Effector CD4-positive, alpha-beta T cell (primary cell): ENCODE results near the gene PCDH9.

Source experiments
- DNase-seq: peaks from one replicate; pipeline ENCODE4 v3.0.0-alpha.2; 2020

PCDH9 gene

GRCh38 chr13:67077132-67077531 lies 153.0 kb downstream of the PCDH9 start:
- no peak for DNase-seq

DNA sequence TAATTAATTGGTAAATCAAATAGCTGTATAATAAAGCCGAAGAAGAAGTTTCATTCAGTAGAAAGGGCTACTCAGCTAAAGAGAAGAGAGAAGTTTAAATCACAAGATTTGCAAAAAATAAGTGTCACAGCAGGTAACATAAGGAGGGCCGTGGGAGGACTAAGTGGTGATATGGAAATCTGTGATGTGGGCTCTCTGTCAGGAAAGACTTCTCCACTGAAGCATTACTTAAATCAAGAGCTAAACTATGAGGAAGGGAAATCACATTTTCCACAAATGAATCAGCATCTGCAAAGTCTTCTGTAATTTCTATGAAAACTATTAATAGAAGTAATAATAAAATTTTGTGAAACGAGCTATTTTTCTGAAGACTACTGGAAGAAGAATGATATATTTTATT lies 153.8 kb downstream of the PCDH9 start:
- no peak for DNase-seq

GRCh38 chr13:67075239-67075638 lies 154.9 kb downstream of the PCDH9 start:
- no peak for DNase-seq

DNA sequence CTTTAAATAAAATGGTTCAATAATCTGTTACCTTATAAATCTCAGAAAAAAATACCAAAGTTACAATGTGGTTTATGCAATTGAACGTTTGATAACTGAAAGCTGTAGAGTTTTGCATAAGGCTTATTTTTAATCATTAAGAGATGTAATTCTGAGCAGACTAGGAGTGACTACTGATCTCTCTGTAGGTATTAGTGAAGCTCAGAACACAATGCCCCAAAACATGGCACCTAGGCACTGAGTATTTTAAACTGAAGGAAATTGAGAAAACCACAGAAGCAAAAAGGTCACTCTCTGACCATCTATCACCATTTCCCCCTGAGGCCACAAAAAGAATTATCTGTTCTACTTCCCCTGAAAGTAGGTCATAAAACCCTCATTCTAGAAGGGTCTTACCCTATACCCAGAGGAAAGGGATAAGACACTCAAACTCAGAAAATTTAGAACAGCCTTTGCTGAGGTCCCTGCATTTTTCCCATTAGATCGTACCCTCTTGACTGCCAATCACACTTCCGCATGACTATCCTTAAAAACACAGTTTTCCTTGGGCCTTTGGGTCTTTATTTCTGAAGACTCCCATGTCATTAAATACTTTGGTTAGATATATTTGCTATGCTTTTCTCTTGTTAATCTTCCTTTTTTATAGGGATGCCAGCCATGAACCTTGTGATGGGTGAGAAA lies 158.1 kb downstream of the PCDH9 start:
- no peak for DNase-seq

DNA sequence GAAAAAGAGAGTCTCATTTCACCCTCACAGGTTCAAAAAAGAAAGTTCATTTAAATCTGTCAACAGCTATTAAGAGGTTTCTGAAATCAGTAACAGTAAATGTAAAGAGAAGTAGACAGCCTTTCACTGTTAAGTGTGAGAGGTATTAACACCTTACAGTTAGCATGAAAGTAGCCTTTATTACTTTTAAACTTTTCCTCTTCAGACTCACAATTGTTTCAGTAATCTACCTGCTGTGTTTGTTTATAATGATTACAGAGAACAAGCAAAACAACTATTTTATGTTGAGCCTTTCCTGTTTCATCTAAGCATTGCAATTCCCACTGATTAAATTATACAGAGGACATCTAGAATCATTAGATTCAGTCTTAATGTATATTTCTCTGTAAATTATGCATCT lies 159.8 kb downstream of the PCDH9 start:
- no peak for DNase-seq

GRCh38 chr13:67069117-67069767 lies 160.9 kb downstream of the PCDH9 start:
- no peak for DNase-seq

GRCh38 chr13:67064920-67065319 lies 165.2 kb downstream of the PCDH9 start:
- no peak for DNase-seq

DNA sequence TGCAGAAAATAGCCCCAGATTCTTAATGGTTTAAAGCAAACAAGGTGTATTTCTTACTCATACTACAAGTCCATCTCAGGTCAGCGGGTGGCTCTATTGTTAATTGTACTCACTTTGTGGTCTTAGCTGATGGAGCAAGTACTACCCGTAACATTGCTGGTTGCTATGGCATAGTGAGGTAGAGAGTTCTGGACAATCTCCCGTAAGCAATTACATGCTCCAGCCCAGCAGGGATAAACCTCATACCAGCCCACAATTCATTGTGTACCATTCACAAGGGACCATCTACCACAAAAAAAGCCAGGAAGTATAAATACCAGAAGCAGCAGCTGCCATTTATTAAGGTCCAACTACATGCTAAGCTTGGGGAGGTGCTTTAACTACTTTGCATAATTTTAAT lies 167.1 kb downstream of the PCDH9 start:
- DNase-seq: no peak

DNA sequence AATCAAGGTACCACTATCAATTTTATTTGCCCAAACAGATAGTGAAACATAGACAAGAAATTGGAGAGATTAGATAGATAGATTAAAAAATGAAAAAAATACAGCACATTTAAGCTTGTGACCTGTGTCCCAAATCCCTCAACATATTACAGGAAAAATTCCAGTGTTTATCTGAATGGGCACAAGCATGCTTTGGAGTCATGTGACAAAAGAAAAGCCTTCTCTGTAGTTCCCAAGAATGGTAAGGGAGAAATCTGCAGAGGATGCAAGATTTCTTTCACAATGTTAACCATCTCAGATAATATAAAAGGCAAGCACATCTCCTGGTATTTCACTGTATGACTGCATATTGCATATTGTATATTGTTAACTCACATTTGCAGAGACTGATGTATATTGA lies 168.0 kb downstream of the PCDH9 start:
- no peak for DNase-seq

GRCh38 chr13:67061750-67062149 lies 168.4 kb downstream of the PCDH9 start:
- DNase-seq: no peak

- DNase-seq: no peak
Observed at GRCh38 chr13:67052550-67053490, 177.3 kb downstream of the PCDH9 start.

DNA sequence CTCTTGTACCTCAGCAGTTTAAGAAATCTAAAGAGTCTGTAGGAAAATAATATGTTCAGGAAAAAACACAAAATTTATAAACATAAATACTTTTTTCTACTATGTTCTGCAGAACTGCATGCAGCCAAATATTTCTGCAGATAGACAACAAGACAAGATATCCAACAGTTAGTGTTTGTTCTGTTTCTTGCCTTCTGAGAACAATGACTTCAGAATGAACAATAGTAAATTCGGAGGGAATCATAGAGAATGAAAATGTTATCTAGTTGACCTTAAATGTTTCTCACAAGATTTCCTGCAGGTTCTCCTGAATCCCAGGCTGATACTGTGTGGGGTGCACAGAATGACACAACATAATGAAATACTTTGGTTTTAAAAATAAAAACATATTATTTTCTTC lies 180.4 kb downstream of the PCDH9 start:
- DNase-seq: no peak

- DNase-seq: no peak
Observed at GRCh38 chr13:67048821-67049150, 181.3 kb downstream of the PCDH9 start.

GRCh38 chr13:67048084-67048820 lies 181.9 kb downstream of the PCDH9 start:
- DNase-seq: no peak

- DNase-seq: no peak
Observed at GRCh38 chr13:67045357-67045756, 184.8 kb downstream of the PCDH9 start.

DNA sequence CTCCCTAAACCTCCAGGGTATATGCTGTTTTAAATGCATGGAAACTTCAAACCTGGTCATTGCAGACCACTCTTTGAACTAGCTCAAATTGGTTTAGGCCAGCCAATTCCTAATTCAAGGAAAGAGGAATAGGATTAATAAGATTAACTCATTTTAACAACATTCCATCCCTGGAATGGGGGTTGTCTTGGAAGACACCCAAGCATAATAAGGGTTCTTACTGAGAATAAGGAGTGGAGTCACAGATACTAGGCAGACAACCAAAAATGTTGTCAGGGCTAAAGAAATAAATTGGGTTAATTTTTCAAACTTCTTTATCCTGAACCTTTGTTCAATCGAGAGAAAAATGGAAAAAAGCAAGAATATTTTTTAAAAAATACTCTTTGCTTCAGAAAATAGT lies 186.2 kb downstream of the PCDH9 start:
- DNase-seq: no peak

DNA sequence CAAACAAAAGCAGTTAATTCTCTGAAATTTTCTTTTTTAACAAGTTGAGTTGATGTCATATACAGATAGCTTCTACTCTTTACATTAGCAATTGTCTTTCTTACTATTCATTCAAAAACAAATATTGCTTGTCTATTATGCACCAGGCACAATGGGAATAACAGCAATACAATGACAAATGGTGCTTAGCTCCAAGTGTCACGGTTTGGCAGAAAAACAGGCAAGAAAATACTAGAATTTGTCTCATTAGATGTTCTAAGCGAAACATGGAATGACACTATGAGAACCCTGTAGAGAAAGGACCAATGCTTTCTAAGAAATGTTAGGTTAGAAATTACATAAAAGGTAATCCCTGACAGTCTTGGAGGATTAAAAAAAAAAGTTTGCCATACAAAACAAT lies 187.6 kb downstream of the PCDH9 start:
- no peak for DNase-seq

DNA sequence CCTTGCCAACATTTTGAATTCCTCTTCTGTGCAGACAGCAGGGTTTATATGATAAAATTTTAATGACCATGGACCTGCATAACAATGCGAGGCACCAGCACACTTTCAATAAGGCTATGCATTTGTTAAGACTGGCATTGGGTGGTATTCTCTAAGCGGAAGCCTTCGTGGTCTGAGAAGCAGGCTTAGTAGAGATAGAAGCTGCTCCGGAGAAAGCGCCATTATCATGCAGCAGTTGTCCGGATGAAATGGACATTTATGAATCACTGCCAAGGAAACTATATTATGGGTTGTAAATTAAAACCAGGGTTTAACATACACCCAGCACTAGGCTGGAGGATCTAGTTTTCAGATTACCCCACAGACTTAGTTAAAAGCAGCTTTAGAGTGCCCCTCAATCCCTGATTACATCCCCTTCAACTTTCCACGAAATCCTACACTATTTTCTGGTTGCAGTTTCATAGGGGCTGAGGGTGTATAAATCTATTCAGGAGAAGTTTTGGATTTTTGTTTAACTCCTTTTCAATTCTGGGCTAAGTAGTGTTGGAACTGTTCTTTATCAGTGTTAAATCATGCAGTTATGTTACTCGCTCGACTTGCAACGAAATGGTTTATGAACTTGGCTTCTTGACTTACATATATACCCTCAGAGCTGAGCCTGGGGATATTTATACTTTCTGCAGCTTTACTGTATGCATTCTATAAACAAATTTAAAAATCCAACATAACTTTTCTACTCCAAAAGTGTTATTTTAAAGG lies 193.3 kb downstream of the PCDH9 start:
- DNase-seq: no peak

DNA sequence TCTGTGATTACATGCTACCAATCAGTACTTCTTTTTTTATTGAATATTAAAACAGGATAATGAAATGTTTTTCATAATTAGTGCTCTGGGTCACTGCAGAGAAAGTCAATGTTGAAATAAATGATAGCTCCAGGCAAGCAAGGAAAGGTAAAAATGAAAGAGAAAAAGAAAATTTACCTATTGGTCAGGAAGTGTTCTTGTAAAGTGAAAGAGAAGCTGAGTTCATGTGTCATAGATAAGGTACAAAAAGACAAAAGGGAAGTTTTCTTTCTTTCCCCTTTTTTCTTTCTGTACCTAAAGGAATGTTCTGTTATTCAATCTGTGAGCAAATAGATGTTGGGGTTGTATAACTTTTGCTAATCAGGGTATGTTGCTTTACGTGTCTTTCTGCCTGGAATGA lies 197.0 kb downstream of the PCDH9 start:
- DNase-seq: no peak

DNA sequence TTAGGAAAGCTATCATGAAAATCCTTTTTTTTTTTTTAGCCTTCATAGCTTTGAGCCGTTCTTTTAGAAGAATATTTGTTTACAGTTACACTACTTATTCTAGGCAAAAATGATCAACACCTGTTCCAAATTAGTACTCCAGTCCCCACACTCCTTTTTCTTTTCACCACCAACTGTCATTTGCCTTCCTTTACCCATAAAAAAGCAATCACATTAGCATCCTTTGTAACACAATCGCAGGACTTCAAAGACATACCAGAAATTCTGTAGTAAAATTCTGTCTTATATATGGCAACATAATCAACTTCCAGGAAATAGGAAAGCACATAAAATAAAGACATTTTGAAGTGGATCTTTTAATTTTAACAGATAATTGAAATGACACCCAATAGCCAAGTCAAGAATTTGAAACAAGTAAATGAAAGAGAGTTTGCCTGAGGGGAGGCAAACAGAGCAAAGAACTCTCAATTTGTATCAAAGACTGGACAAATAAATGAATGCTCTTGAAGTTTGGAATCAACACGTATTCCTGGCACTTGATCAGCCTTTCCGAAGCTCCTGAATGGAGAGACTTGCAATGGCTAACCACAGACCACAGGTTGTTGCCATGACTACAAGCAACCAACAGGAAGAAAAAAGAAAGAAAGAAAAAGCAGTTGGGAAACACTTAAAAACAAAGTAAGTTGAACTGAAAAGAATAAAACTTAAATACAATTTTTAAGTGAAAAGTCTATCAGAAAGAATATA lies 206.8 kb downstream of the PCDH9 start:
- no peak for DNase-seq

DNA sequence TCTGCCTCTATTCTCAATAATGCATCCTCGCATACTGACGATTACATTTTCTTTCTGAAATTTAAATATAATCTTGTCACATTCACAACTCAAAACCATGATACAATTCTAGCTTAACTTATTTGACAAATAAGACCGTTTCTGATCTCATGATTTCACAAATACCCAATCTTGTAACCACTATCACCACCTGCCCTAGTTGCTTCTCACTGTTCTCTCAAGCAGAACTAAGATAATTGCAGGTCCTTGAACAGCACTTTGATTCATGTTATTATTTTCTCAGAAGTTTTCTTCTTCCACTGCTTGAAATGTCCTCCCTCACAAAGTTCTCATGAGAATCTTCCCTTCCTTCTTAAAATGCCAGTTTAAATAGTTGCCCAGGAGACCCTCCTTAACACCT lies 211.4 kb downstream of the PCDH9 start:
- no peak for DNase-seq

DNA sequence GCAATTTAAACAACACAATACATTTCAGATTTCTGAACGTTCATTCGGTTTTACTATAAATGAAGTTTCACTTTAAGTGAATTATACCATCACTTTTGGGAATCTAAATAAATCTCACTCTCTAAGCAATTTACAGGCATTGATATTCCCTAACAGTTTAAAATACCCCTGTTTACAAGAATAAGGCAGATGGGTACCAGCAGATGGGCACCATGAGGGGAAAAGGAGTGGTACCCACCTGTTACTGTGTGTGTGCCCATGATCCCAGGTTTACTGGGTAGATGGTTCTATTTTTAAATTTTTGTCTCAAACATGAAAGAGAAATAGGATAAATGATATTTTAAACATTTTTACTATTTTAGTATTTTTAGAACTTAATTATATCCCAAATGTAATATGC lies 212.9 kb downstream of the PCDH9 start:
- no peak for DNase-seq
